Measurements from ENCODE around the gene NPAS3. TPM values are rescaled to one million over a fixed set of nuclear protein-coding genes. Genes with fewer than 3 reads are reported as not detected.

The NPAS3 gene
- total RNA-seq, 1 donor from 2014 or later: 2.4 TPM

- Mint-ChIP-seq H3K27me3 (ENCODE audit: unreplicated experiment) (peaks cover 15% of the 10 kb centered on the region), H3K27ac (ENCODE audit: unreplicated experiment) (no peak overlapping the region), H3K9me3 (ENCODE audit: unreplicated experiment) (no peaks in the 10 kb centered on the region), H3K36me3 (ENCODE audit: unreplicated experiment) (no peaks in the 10 kb centered on the region), H3K4me1 (ENCODE audit: unreplicated experiment) (no peaks in the 10 kb centered on the region), H3K4me3 (ENCODE audit: unreplicated experiment) (no peak overlapping the region)
- no peak for DNase-seq (ENCODE audit: extremely low spot score, unreplicated experiment)
- TF ChIP-seq CTCF (IDR thresholded peaks at IDR 0.05): no peak
Observed at GRCh38 chr14:33275879-33276278, 337.2 kb downstream of the NPAS3 start.

GRCh38 chr14:33279865-33280264 is 341.2 kb downstream of the NPAS3 start:
- peaks cover 12% of the 10 kb centered on the region for H3K27me3 Mint-ChIP-seq (ENCODE audit: unreplicated experiment)
- H3K9me3 Mint-ChIP-seq (ENCODE audit: unreplicated experiment): no peaks in the 10 kb centered on the region
- no peak overlapping the region for H3K27ac Mint-ChIP-seq (ENCODE audit: unreplicated experiment)
- H3K4me3 Mint-ChIP-seq (ENCODE audit: unreplicated experiment): no peak overlapping the region
- H3K36me3 Mint-ChIP-seq (ENCODE audit: unreplicated experiment): no peaks in the 10 kb centered on the region
- H3K4me1 Mint-ChIP-seq (ENCODE audit: unreplicated experiment): no peaks in the 10 kb centered on the region
- TF ChIP-seq CTCF (IDR thresholded peaks at IDR 0.05): no peak
- DNase-seq (ENCODE audit: extremely low spot score, unreplicated experiment): no peak

- Mint-ChIP-seq H3K36me3 (ENCODE audit: unreplicated experiment) (no peaks in the 10 kb centered on the region), H3K9me3 (ENCODE audit: unreplicated experiment) (no peaks in the 10 kb centered on the region), H3K4me3 (ENCODE audit: unreplicated experiment) (no peak overlapping the region), H3K27me3 (ENCODE audit: unreplicated experiment) (peaks cover 12% of the 10 kb centered on the region), H3K27ac (ENCODE audit: unreplicated experiment) (no peak overlapping the region), H3K4me1 (ENCODE audit: unreplicated experiment) (no peaks in the 10 kb centered on the region)
- DNase-seq (ENCODE audit: extremely low spot score, unreplicated experiment): no peak
- no peak for TF ChIP-seq CTCF (IDR thresholded peaks at IDR 0.05)
Observed at GRCh38 chr14:33280646-33281045, 342.0 kb downstream of the NPAS3 start.

GRCh38 chr14:33282331-33283230 is 343.9 kb downstream of the NPAS3 start:
- H3K9me3 Mint-ChIP-seq (ENCODE audit: unreplicated experiment): no peaks in the 10 kb centered on the region
- no peak for DNase-seq (ENCODE audit: extremely low spot score, unreplicated experiment)
- H3K36me3 Mint-ChIP-seq (ENCODE audit: unreplicated experiment): no peaks in the 10 kb centered on the region
- no peak overlapping the region for H3K27ac Mint-ChIP-seq (ENCODE audit: unreplicated experiment)
- peaks cover 9% of the 10 kb centered on the region for H3K27me3 Mint-ChIP-seq (ENCODE audit: unreplicated experiment)
- no peak overlapping the region for H3K4me3 Mint-ChIP-seq (ENCODE audit: unreplicated experiment)
- H3K4me1 Mint-ChIP-seq (ENCODE audit: unreplicated experiment): no peaks in the 10 kb centered on the region
- TF ChIP-seq CTCF (IDR thresholded peaks at IDR 0.05): no peak

GRCh38 chr14:33285902-33286700 is 347.4 kb downstream of the NPAS3 start:
- no peak for TF ChIP-seq CTCF (IDR thresholded peaks at IDR 0.05)
- H3K9me3 Mint-ChIP-seq (ENCODE audit: unreplicated experiment): no peaks in the 10 kb centered on the region
- no peak overlapping the region for H3K27ac Mint-ChIP-seq (ENCODE audit: unreplicated experiment)
- no peaks in the 10 kb centered on the region for H3K36me3 Mint-ChIP-seq (ENCODE audit: unreplicated experiment)
- no peaks in the 10 kb centered on the region for H3K4me1 Mint-ChIP-seq (ENCODE audit: unreplicated experiment)
- DNase-seq (ENCODE audit: extremely low spot score, unreplicated experiment): no peak
- H3K4me3 Mint-ChIP-seq (ENCODE audit: unreplicated experiment): no peak overlapping the region
- no peaks in the 10 kb centered on the region for H3K27me3 Mint-ChIP-seq (ENCODE audit: unreplicated experiment)
